Neural progenitor cell (in vitro differentiated cells): ENCODE data around the gene CFAP20DC.

ENCODE experiments used
- EZH2phosphoT487 ChIP-seq: fragments of 200-600 bp; sonication (generic); IDR thresholded peaks from 2 replicates; pipeline ENCODE4 v1.6.1; 2017; ENCODE audit warnings: antibody characterized with exemption
- TF ChIP-seq, protein P1 (sequence below): fragments of 200-600 bp; sonication (generic); IDR thresholded peaks from 2 replicates; pipeline ENCODE4 v1.5.1; 2017; ENCODE audit warnings: antibody characterized with exemption, mild to moderate bottlenecking

DNA sequence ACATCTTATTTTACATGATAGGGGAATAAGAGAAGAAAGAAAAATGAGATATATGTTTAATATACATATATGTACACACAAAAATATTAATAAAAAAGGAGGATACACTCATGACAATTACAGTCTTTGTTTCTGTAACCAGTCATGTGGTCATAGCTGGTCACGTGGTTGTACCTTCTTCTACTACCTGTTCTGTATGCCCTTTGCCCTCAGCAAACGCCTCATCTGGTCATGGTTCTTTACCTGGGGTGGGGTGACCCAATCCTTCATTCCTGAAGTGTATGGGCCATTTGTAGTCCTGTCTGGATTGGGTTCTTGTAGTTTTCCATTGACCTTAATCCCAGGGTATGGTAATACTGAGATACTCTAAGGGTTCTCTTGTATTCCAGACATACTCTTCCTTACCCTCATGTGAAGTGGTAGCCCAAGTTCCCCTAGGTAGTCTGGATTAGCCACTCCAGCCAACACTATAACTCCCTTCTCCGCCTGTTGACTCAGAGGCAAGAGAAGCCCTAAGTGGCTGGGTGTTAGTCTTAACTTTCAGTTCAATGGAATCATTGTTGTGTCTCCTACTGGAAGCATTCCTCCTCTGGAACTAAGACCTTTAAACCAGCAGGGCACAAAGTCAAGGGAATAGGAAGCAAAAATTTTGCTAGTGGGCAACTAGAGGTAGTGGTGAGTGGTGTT lies 336.0 kb downstream of the CFAP20DC start:
- TF ChIP-seq, protein P1, sequence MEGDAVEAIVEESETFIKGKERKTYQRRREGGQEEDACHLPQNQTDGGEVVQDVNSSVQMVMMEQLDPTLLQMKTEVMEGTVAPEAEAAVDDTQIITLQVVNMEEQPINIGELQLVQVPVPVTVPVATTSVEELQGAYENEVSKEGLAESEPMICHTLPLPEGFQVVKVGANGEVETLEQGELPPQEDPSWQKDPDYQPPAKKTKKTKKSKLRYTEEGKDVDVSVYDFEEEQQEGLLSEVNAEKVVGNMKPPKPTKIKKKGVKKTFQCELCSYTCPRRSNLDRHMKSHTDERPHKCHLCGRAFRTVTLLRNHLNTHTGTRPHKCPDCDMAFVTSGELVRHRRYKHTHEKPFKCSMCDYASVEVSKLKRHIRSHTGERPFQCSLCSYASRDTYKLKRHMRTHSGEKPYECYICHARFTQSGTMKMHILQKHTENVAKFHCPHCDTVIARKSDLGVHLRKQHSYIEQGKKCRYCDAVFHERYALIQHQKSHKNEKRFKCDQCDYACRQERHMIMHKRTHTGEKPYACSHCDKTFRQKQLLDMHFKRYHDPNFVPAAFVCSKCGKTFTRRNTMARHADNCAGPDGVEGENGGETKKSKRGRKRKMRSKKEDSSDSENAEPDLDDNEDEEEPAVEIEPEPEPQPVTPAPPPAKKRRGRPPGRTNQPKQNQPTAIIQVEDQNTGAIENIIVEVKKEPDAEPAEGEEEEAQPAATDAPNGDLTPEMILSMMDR: no peak
- no peak for TF ChIP-seq EZH2phosphoT487
